ENCODE data around the gene ACCS.

Gene ACCS

DNA sequence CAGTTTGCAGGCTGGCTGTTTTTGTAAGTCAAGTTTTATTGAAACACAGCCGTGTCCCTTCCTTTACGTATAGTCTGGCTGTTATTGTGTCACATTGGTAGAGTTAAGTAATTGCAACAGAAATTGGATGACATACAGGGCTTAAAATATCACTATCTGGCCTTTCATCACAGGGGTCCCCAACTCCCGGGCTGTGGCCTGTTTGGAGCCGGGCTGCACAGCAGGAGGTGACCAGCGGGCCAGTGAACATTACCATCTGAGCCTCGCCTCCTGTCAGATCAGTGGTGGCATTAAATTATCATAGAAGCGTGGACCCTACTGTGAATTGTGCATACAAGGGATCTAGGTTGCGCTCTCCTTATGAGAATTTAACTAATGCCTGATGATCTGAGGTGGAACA lies 61.1 kb downstream of the ACCS start:
- H3K4me3 ChIP-seq (ENCODE audit: low read depth, low read length) = no peak overlapping the region
- DNase-seq (ENCODE audit: low read depth) = no peak
- TF ChIP-seq, protein P1, sequence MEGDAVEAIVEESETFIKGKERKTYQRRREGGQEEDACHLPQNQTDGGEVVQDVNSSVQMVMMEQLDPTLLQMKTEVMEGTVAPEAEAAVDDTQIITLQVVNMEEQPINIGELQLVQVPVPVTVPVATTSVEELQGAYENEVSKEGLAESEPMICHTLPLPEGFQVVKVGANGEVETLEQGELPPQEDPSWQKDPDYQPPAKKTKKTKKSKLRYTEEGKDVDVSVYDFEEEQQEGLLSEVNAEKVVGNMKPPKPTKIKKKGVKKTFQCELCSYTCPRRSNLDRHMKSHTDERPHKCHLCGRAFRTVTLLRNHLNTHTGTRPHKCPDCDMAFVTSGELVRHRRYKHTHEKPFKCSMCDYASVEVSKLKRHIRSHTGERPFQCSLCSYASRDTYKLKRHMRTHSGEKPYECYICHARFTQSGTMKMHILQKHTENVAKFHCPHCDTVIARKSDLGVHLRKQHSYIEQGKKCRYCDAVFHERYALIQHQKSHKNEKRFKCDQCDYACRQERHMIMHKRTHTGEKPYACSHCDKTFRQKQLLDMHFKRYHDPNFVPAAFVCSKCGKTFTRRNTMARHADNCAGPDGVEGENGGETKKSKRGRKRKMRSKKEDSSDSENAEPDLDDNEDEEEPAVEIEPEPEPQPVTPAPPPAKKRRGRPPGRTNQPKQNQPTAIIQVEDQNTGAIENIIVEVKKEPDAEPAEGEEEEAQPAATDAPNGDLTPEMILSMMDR (conservative IDR thresholded peaks at IDR 0.05; ENCODE audit: low read depth, low read length) = no peak

DNA sequence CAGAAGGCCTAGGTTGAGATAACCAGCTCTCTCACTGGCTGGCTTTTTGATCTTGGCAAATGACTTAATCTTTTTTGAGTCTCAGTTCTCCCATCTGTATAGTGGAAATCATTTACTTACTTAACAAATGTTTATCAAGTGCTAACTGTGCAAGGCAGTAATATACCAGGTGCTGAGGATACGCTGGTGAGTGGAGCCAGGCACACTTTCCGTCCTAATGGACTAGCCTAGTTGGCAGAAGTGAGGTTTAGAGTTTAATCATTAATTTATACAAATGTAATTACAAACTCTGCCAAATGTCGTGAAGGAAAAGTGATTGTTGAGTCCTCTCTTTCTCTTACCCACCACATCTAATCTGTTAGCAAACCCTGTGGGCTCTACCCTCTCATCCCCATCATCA lies 62.7 kb downstream of the ACCS start:
- no peak for DNase-seq (ENCODE audit: low read depth)
- H3K4me3 ChIP-seq (ENCODE audit: low read depth, low read length) = no peak overlapping the region
- TF ChIP-seq, protein P1 (conservative IDR thresholded peaks at IDR 0.05; ENCODE audit: low read depth, low read length) = no peak

GRCh38 chr11:44130751-44131150 lies 64.7 kb downstream of the ACCS start:
- TF ChIP-seq, protein P1 (conservative IDR thresholded peaks at IDR 0.05; ENCODE audit: low read depth, low read length) = peak; percentile 16
- peak; percentile 74 for DNase-seq (ENCODE audit: low read depth)
- H3K4me3 ChIP-seq (ENCODE audit: low read depth, low read length) = no peak overlapping the region

GRCh38 chr11:44133335-44133946 lies 67.4 kb downstream of the ACCS start:
- TF ChIP-seq, protein P1 (conservative IDR thresholded peaks at IDR 0.05; ENCODE audit: low read depth, low read length) = peak; percentile 84
- DNase-seq (ENCODE audit: low read depth) = peak; percentile 78
- no peak overlapping the region for H3K4me3 ChIP-seq (ENCODE audit: low read depth, low read length)

Data from choroid plexus epithelial cell (primary cell).